Loucy (cell line): ENCODE measurements around the gene ST7L.

Experiments used
- H2AFZ ChIP-seq: fragments of 200-600 bp; sonication (generic); 2 replicates; pipeline ENCODE4 v1.6.0; 2016; ENCODE audit warnings: antibody characterized with exemption, mild to moderate bottlenecking, low read length, moderate library complexity
- H3F3A ChIP-seq: fragments of 200-600 bp; 2 replicates; pipeline ENCODE4 v1.6.0; 2016; ENCODE audit warnings: antibody characterized with exemption, low read depth, mild to moderate bottlenecking
- H3K27me3 ChIP-seq: fragments of 200-600 bp; sonication (generic); 2 replicates; pipeline ENCODE4 v1.6.1; 2014; ENCODE audit warnings: low read length, mild to moderate bottlenecking; ENCODE audit not compliant: insufficient read depth, poor library complexity, severe bottlenecking
- H3K36me3 ChIP-seq: fragments of 200-600 bp; sonication (generic); 2 replicates; pipeline ENCODE4 v1.6.1; 2016; ENCODE audit warnings: low read length; ENCODE audit not compliant: insufficient read depth
- H3K4me1 ChIP-seq: fragments of 200-600 bp; sonication (generic); 2 replicates; pipeline ENCODE4 v1.5.1; 2014; ENCODE audit warnings: low read length, mild to moderate bottlenecking; ENCODE audit not compliant: insufficient read depth, poor library complexity, severe bottlenecking
- H3K4me2 ChIP-seq: fragments of 200-600 bp; sonication (generic); 2 replicates; pipeline ENCODE4 v1.6.0; 2014; ENCODE audit warnings: antibody characterized with exemption, low read length, low read depth, mild to moderate bottlenecking; ENCODE audit not compliant: poor library complexity, severe bottlenecking
- H3K4me3 ChIP-seq: fragments of 200-600 bp; sonication (generic); 2 replicates; pipeline ENCODE4 v1.5.1; 2014; ENCODE audit warnings: low read length, mild to moderate bottlenecking, mixed read lengths; ENCODE audit not compliant: poor library complexity, severe bottlenecking
- H3K79me2 ChIP-seq: fragments of 200-600 bp; sonication (generic); 2 replicates; pipeline ENCODE4 v1.6.1; 2014; ENCODE audit warnings: low read length; ENCODE audit not compliant: insufficient read depth
- H3K9ac ChIP-seq: fragments of 200-600 bp; sonication (generic); 2 replicates; pipeline ENCODE4 v1.6.0; 2014; ENCODE audit warnings: mild to moderate bottlenecking, low read depth, low read length, moderate library complexity; ENCODE audit not compliant: poor library complexity, severe bottlenecking
- H3K9me2 ChIP-seq: fragments of 200-600 bp; sonication (generic); replicated peaks from 2 replicates; pipeline ENCODE4 v1.6.1; 2016; ENCODE audit warnings: low read depth, low read length, mixed read lengths
- H3K9me3 ChIP-seq: fragments of 200-600 bp; sonication (generic); 2 replicates; pipeline ENCODE4 v1.6.1; 2014; ENCODE audit warnings: mild to moderate bottlenecking, antibody characterized with exemption, low read length, low read depth; ENCODE audit not compliant: insufficient read depth
- H4K20me1 ChIP-seq: fragments of 200-600 bp; sonication (generic); 2 replicates; pipeline ENCODE4 v1.6.0; 2014; ENCODE audit warnings: antibody characterized with exemption, low read length, mild to moderate bottlenecking; ENCODE audit not compliant: insufficient read depth, poor library complexity, severe bottlenecking
- EZH2phosphoT487 ChIP-seq: fragments of 200-600 bp; IDR thresholded peaks from 2 replicates; pipeline ENCODE4 v1.6.1; 2018; ENCODE audit warnings: antibody characterized with exemption, mild to moderate bottlenecking, moderate library complexity, borderline replicate concordance
- TF ChIP-seq, protein P1 (sequence below): fragments of 200-600 bp; sonication (generic); conservative IDR thresholded peaks from 2 replicates; pipeline ENCODE4 v1.5.1; 2014; ENCODE audit warnings: mild to moderate bottlenecking, antibody characterized with exemption, low read length

The ST7L gene

DNA sequence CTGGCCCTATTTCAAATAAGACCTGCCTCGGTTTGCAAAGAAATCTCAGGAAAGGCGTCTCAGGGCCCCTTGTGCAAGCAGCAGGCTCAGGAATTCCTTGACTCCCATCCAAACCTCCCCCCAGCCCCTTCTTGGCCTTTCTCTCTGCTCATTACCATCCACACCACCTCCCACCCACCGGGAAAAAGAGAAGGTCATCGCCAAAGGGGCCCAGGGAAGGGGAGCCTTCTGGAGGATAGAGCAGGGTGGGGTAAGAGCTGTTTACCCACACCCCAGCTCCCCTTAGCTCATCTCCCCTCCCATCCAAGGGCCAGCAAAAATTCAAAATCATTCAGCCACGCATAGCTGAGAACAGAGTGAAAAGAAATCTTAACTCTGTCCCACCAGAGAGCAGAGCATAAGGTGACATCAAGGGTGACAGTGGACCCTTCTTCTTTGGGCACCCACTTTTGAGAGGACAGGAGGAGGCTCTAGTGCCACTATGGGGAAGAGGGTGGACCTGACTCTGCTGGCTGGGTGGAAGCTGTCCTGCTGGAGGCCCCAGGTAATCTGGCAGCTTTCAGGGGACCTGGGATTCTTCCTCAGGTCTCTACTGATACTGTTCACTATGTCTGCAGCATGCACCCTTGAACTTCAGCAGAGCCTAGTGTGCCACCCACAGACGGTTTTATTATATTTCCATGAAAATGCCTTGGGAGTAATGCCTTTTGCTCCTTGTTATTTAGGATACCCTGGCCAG lies 114.1 kb downstream of the ST7L start:
- Histone ChIP-seq H3K36me3 (no peaks in the 10 kb centered on the region), H3K27me3 (peaks cover 4% of the 10 kb centered on the region), H4K20me1 (no peaks in the 10 kb centered on the region), H2AFZ (no peak overlapping the region), H3K4me2 (no peak overlapping the region), H3K4me1 (peaks cover 4% of the 10 kb centered on the region), H3K9ac (no peak overlapping the region), H3K9me2 (no peaks in the 10 kb centered on the region), H3K9me3 (no peaks in the 10 kb centered on the region), H3F3A (no peaks in the 10 kb centered on the region; the same call in 1 of the 2 replicates), H3K4me3 (no peak overlapping the region), H3K79me2 (no peaks in the 10 kb centered on the region)
- TF ChIP-seq, protein P1, sequence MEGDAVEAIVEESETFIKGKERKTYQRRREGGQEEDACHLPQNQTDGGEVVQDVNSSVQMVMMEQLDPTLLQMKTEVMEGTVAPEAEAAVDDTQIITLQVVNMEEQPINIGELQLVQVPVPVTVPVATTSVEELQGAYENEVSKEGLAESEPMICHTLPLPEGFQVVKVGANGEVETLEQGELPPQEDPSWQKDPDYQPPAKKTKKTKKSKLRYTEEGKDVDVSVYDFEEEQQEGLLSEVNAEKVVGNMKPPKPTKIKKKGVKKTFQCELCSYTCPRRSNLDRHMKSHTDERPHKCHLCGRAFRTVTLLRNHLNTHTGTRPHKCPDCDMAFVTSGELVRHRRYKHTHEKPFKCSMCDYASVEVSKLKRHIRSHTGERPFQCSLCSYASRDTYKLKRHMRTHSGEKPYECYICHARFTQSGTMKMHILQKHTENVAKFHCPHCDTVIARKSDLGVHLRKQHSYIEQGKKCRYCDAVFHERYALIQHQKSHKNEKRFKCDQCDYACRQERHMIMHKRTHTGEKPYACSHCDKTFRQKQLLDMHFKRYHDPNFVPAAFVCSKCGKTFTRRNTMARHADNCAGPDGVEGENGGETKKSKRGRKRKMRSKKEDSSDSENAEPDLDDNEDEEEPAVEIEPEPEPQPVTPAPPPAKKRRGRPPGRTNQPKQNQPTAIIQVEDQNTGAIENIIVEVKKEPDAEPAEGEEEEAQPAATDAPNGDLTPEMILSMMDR = no peak
- TF ChIP-seq EZH2phosphoT487 = no peak

DNA sequence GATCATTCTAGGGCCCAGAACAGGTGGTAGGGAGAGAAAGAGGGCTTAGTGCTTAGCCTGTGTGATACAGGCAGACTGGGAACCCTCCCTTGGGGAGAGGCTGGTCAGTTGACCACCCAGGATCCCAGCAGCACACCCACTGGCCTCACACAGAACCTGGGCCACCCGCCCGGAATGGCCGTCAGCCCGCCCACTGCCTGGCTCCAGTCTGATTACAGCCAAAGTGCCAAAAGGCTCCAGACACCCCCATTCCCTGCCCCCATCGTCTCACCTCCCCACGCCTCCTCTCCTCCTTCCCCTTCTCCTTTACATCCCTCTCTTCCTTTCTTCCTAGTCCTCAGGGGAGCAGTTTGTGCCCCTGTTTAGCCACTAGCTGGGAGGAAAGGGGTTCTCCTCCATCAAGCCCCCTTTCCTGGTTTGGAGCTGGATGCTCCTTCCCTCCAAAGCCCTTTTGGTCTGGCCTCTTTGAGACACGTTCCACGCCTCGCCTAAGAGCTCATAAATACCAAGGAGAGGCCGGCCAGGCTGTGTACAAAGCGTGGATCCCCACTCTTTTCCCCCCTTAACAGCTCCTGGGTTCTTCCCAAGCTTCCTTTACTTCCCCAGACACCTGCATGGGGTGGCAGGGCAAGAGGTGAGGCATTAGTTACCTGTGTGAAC lies 114.8 kb downstream of the ST7L start:
- Histone ChIP-seq H3K4me1 (peaks cover 4% of the 10 kb centered on the region), H4K20me1 (no peaks in the 10 kb centered on the region), H3K9me2 (no peaks in the 10 kb centered on the region), H3F3A (no peaks in the 10 kb centered on the region; the same call in 1 of the 2 replicates), H3K4me3 (no peak overlapping the region), H2AFZ (no peak overlapping the region), H3K27me3 (peaks cover 4% of the 10 kb centered on the region), H3K9me3 (no peaks in the 10 kb centered on the region), H3K36me3 (no peaks in the 10 kb centered on the region), H3K79me2 (no peaks in the 10 kb centered on the region), H3K9ac (no peak overlapping the region), H3K4me2 (no peak overlapping the region)
- TF ChIP-seq, protein P1 = no peak
- no peak for TF ChIP-seq EZH2phosphoT487

DNA sequence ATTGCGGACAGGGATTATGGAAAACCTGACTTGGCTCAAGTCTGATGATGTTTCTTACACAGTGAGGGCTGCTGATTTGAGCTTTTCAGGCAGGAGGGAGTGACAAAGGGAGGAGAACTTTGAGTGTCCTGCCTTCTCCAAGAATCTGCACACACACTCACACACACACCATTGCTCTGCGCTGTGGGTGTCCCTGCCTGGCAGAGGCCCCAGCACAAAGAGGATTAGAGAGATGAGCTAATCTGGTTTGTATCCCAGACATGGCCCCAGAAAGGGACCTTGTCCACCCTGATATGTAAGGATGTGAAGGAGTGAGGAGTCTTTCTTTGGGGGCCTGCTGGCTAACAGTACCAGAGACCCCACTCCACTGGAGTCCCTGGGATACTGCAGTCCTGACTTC lies 116.1 kb downstream of the ST7L start:
- H4K20me1 ChIP-seq = no peaks in the 10 kb centered on the region
- TF ChIP-seq EZH2phosphoT487 = no peak
- TF ChIP-seq, protein P1 = no peak
- no peak overlapping the region for H3K4me3 ChIP-seq
- peaks cover 4% of the 10 kb centered on the region for H3K4me1 ChIP-seq
- no peak overlapping the region for H2AFZ ChIP-seq
- H3K36me3 ChIP-seq = no peaks in the 10 kb centered on the region
- H3K9me2 ChIP-seq = no peaks in the 10 kb centered on the region
- no peak overlapping the region for H3K4me2 ChIP-seq
- no peak overlapping the region for H3K9ac ChIP-seq
- H3K27me3 ChIP-seq = peaks cover 4% of the 10 kb centered on the region
- no peaks in the 10 kb centered on the region for H3K9me3 ChIP-seq
- H3K79me2 ChIP-seq = no peaks in the 10 kb centered on the region
- H3F3A ChIP-seq = no peaks in the 10 kb centered on the region; the same call in 1 of the 2 replicates
